K562 (cell line): ENCODE measurements around the gene BRME1. TPM values are rescaled to one million over a fixed set of nuclear protein-coding genes. Genes with fewer than 3 reads are reported as not detected.

ENCODE experiments used
- CHD4 ChIP-seq: fragments of 200-600 bp; sonication (generic); IDR thresholded peaks from 3 replicates; pipeline ENCODE4 v1.6.1; 2012; ENCODE audit warnings: low read depth, mild to moderate bottlenecking, mixed read lengths, low read length, inconsistent platforms; ENCODE audit not compliant: insufficient read depth, insufficient replicate concordance, poor library complexity, severe bottlenecking
- CREB3 ChIP-seq: fragments of 450-650 bp; conservative IDR thresholded peaks from 2 replicates; pipeline ENCODE4 v1.6.1; 2016; ENCODE audit warnings: missing genetic modification characterization, low read depth, mild to moderate bottlenecking, missing compliant biosample characterization, moderate library complexity
- DDX20 ChIP-seq: fragments of 450-650 bp; IDR thresholded peaks from 2 replicates; pipeline ENCODE4 v1.6.1; 2016; ENCODE audit warnings: missing genetic modification characterization, low read depth, mild to moderate bottlenecking, missing compliant biosample characterization, moderate library complexity
- DPF2 ChIP-seq: fragments of 450-650 bp; IDR thresholded peaks from 2 replicates; pipeline ENCODE4 v1.6.1; 2016
- E2F3 ChIP-seq: fragments of 250-450 bp; sonication (Bioruptor Pico); IDR thresholded peaks from 2 replicates; pipeline ENCODE4 v1.4.0; 2020; ENCODE audit warnings: mild to moderate bottlenecking
- FIP1L1 ChIP-seq: fragments of 200-400 bp; formaldehyde crosslinking; IDR thresholded peaks from 2 replicates; pipeline ENCODE4 v1.6.1; 2018; ENCODE audit warnings: mild to moderate bottlenecking, low read depth, low read length; ENCODE audit not compliant: poor library complexity, severe bottlenecking
- GMEB1 ChIP-seq: fragments of 250-450 bp; sonication (Bioruptor Pico); IDR thresholded peaks from 2 replicates; pipeline ENCODE4 v1.4.0; 2020; ENCODE audit warnings: mild to moderate bottlenecking
- LCOR ChIP-seq: sonication (generic); formaldehyde crosslinking; IDR thresholded peaks from 2 replicates; pipeline ENCODE4 v1.8.0; 2022; ENCODE audit warnings: mild to moderate bottlenecking, missing genetic modification reagents
- PCBP2 ChIP-seq: fragments of 200-400 bp; formaldehyde crosslinking; IDR thresholded peaks from 2 replicates; pipeline ENCODE4 v1.6.1; 2018; ENCODE audit warnings: low read length, low read depth, mild to moderate bottlenecking, moderate library complexity; ENCODE audit not compliant: poor library complexity, severe bottlenecking
- PHF20 ChIP-seq: fragments of 450-650 bp; IDR thresholded peaks from 2 replicates; pipeline ENCODE4 v1.6.1; 2018; ENCODE audit not compliant: partially characterized antibody
- PREB ChIP-seq: sonication (generic); formaldehyde crosslinking; IDR thresholded peaks from 2 replicates; pipeline ENCODE4 v1.8.1; 2023; ENCODE audit warnings: mild to moderate bottlenecking, missing genetic modification reagents
- TFE3 ChIP-seq: fragments of 450-650 bp; formaldehyde crosslinking; IDR thresholded peaks from 2 replicates; pipeline ENCODE4 v1.4.0; 2020; ENCODE audit warnings: mild to moderate bottlenecking, mixed read lengths
- ZFPM2 ChIP-seq: fragments of 250-450 bp; sonication (Bioruptor Pico); IDR thresholded peaks from 2 replicates; pipeline ENCODE4 v1.5.1; 2022; ENCODE audit warnings: mild to moderate bottlenecking
- ZKSCAN1 ChIP-seq: fragments of 150-350 bp; IDR thresholded peaks from 2 replicates; pipeline ENCODE4 v1.6.1; 2016; ENCODE audit warnings: low read depth, low read length
- ZNF174 ChIP-seq: fragments of 250-450 bp; sonication (Bioruptor Pico); IDR thresholded peaks from 2 replicates; pipeline ENCODE4 v1.4.0; 2020; ENCODE audit warnings: mild to moderate bottlenecking
- ZNF395 ChIP-seq: fragments of 200-800 bp; sonication (Bioruptor generic); IDR thresholded peaks from 2 replicates; pipeline ENCODE4 v1.6.1; 2017; ENCODE audit warnings: missing genetic modification characterization, missing compliant biosample characterization
- ZNF408 ChIP-seq: fragments of 250-450 bp; sonication (Bioruptor Pico); IDR thresholded peaks from 2 replicates; pipeline ENCODE4 v1.4.0; 2020; ENCODE audit warnings: low read depth, mild to moderate bottlenecking, moderate library complexity
- ZNF717 ChIP-seq: fragments of 250-450 bp; sonication (Bioruptor Pico); IDR thresholded peaks from 2 replicates; pipeline ENCODE4 v1.5.0; 2021
- ZNF766 ChIP-seq: fragments of 200-800 bp; sonication (Bioruptor generic); conservative IDR thresholded peaks from 2 replicates; pipeline ENCODE4 v1.6.1; 2016; ENCODE audit warnings: missing genetic modification characterization, missing compliant biosample characterization
- polyA plus RNA-seq, 8 experiments: library from polyadenylated mRNA; depleted of rRNA in 4 of 8; stranded (reverse) in 5 of 8; unstranded in 3 of 8; fragments of >200 nt; fragmentation: Nextera tagmentation in 2 of 8; fragmentation: Illumina TruSeq in 1 of 8; extraction: Ambion mirVana in 2 of 8; extraction: Trizol in 1 of 8; gene quantifications; 2 replicates each; pipeline versions ENCODE4 v1.2.1 to v1.2.3, GENCODE V29; 2011 to 2014; ENCODE audit warnings: inconsistent platforms in 1 of 8, missing spikeins in 1 of 8
- total RNA-seq, 7 experiments: library from RNA; depleted of rRNA in 6 of 7; stranded (reverse); fragments of >200 nt in 6 of 7; fragmentation: Illumina TruSeq in 2 of 7; extraction: Trizol in 2 of 7; gene quantifications; 2 replicates each; pipeline versions ENCODE4 v1.2.1 to v1.2.3, GENCODE V29; 2011 to 2021; ENCODE audit warnings: low replicate concordance in 1 of 7

Gene BRME1
- total and polyA plus RNA-seq, 9 of the 15 experiments (the other 6 are each of a cell fraction or from before 2014, with no cell fraction given), result 0.75 to 6.1 (median 3.6) TPM

GRCh38 chr19:13850910-13851733 lies 54.8 kb downstream of the BRME1 start (continued):
- no peak for TF ChIP-seq ZNF395
- TF ChIP-seq PHF20, result peak; percentile 7
- peak; percentile 61; the same call in 1 of the 2 replicates for TF ChIP-seq CREB3 (tag)
- TF ChIP-seq TFE3 (CRISPR knock-in tag), result no peak
- TF ChIP-seq CHD4, result no peak
- TF ChIP-seq PREB (CRISPR knock-in tag), result no peak
- TF ChIP-seq ZKSCAN1, result no peak
- no peak for TF ChIP-seq PCBP2
- no peak for TF ChIP-seq ZNF717 (CRISPR knock-in tag)
- no peak for TF ChIP-seq GMEB1 (CRISPR knock-in tag)
- TF ChIP-seq ZNF766, result no peak
- no peak for TF ChIP-seq ZFPM2 (CRISPR knock-in tag)
- TF ChIP-seq ZNF174, result no peak
- no peak for TF ChIP-seq DDX20 (tag)
- peak; percentile 91 for TF ChIP-seq DPF2
- TF ChIP-seq FIP1L1, result no peak
- TF ChIP-seq ZNF408 (CRISPR knock-in tag), result no peak
- no peak for TF ChIP-seq LCOR (CRISPR knock-in tag)
- 0 out of 2 replicates have a peak, but pooled peaks have one; percentile 34 for TF ChIP-seq E2F3 (CRISPR knock-in tag)
